NCI-H2171 (cell line): Measurements from ENCODE around the gene GUCD1.

Experiments
- DNase-seq: peaks from one replicate; lab custom pipeline; 2025; lab: John Stamatoyannopoulos, UW

Gene GUCD1

GRCh38 chr22:24590596-24591173 is 35.7 kb upstream of the GUCD1 start:
- DNase-seq: no peak

- DNase-seq: no peak
These were observed 34.6 kb upstream of the GUCD1 start for GRCh38 chr22:24589518-24590030.

- DNase-seq: no peak
These were observed 34.0 kb upstream of the GUCD1 start for GRCh38 chr22:24588757-24589481.

- DNase-seq: no peak
These were observed 33.4 kb upstream of the GUCD1 start for GRCh38 chr22:24588381-24588756.

GRCh38 chr22:24587948-24588347 is 33.0 kb upstream of the GUCD1 start:
- DNase-seq: no peak

GRCh38 chr22:24587251-24587650 is 32.3 kb upstream of the GUCD1 start:
- DNase-seq: no peak

GRCh38 chr22:24585927-24586546 is 31.1 kb upstream of the GUCD1 start:
- no peak for DNase-seq

GRCh38 chr22:24585461-24585860 is 30.5 kb upstream of the GUCD1 start:
- DNase-seq: no peak

- no peak for DNase-seq
These were observed 30.0 kb upstream of the GUCD1 start for GRCh38 chr22:24584871-24585411.

- DNase-seq: no peak
These were observed 29.3 kb upstream of the GUCD1 start for GRCh38 chr22:24584166-24584790.

- DNase-seq: no peak
These were observed 28.6 kb upstream of the GUCD1 start for GRCh38 chr22:24583221-24584165.

- no peak for DNase-seq
These were observed 27.3 kb upstream of the GUCD1 start for GRCh38 chr22:24582056-24582814.

GRCh38 chr22:24580276-24580675 is 25.3 kb upstream of the GUCD1 start:
- no peak for DNase-seq

GRCh38 chr22:24579258-24579601 is 24.3 kb upstream of the GUCD1 start:
- DNase-seq: no peak

GRCh38 chr22:24578355-24579257 is 23.7 kb upstream of the GUCD1 start:
- DNase-seq: no peak

- no peak for DNase-seq
These were observed 21.8 kb upstream of the GUCD1 start for GRCh38 chr22:24576778-24577177.

GRCh38 chr22:24571266-24571665 is 16.3 kb upstream of the GUCD1 start:
- no peak for DNase-seq

GRCh38 chr22:24567668-24568067 is 12.7 kb upstream of the GUCD1 start:
- no peak for DNase-seq

- DNase-seq: no peak
These were observed 12.1 kb upstream of the GUCD1 start for GRCh38 chr22:24566899-24567511.
